Right cardiac atrium (tissue), 5 donors: ENCODE data around the gene LAPTM5. TPM values are rescaled to one million over a fixed set of nuclear protein-coding genes. Genes with fewer than 3 reads are reported as not detected.
"Not testable (repeated sequence)": the region's sequence is repeated elsewhere in the genome, so short reads cannot be mapped to it uniquely, and the experiment has no call there.

Experiments
- ATAC-seq, 2 donors: fragments of 200-7000 bp; cut with Tn5 transposase; one replicate each; pipeline versions ENCODE4 v1.8.0 to v1.9.1; 2020; ENCODE audit warnings: moderate library complexity in 2 of 2, mild to moderate bottlenecking in 1 of 2
- DNase-seq, 3 donors: peaks; one replicate each; pipeline ENCODE4 v3.0.0-alpha.2; 2020
- H3K27ac ChIP-seq: one replicate; pipeline ENCODE4 v1.5.1; 2013; ENCODE audit warnings: mild to moderate bottlenecking, low read length, control low read depth, moderate library complexity
- H3K27me3 ChIP-seq: one replicate; pipeline ENCODE4 v1.6.1; 2013; ENCODE audit not compliant: control insufficient read depth, insufficient read depth
- H3K4me1 ChIP-seq: one replicate; pipeline ENCODE4 v1.6.1; 2013; ENCODE audit warnings: low read length; ENCODE audit not compliant: control insufficient read depth, insufficient read depth
- H3K4me3 ChIP-seq: one replicate; pipeline ENCODE4 v1.5.1; 2013; ENCODE audit warnings: low read length, control low read depth
- H3K9me3 ChIP-seq: one replicate; pipeline ENCODE4 v1.6.1; 2013; ENCODE audit warnings: low read length; ENCODE audit not compliant: control insufficient read depth
- WGBS: extraction: QIAGEN DNeasy Blood & Tissue Kit; methylation state at CpG from one replicate; pipeline ENCODE4 v1.1.7; 2013; 5-methylcytosine and 5-hydroxymethylcytosine counted together
- intact Hi-C, 4 donors: fragments of 100-400 bp; cut with DNase I; formaldehyde crosslinking; loops; one replicate each; pipeline versions ENCODE4 v1.11.0 to v1.14.0; 2022 to 2023
- polyA plus RNA-seq: library from polyadenylated mRNA; stranded (reverse); fragments of 200-250 nt; gene quantifications from one replicate; pipeline ENCODE4 v1.2.3, GENCODE V29; 2013
- total RNA-seq, 4 donors: library from RNA; stranded (reverse); fragmentation: NEBNext Ultra II Directional; extraction: Animal tissue kit (Norgen Biotek cat#: 25700); gene quantifications; one replicate each; pipeline ENCODE4 v1.2.1, GENCODE V29; 2021
- donor health status: healthy with polysubstance abuse.
- donor health status: DM: no; HTN: yes; CAD: no.
- donor health status: DM: no; HTN: no; CAD: no.
- donor health status: DM: no; HTN: yes; CAD: no; lungs with severe emphysema.
- donor health status: DM: yes; HTN: yes; CAD: no.

The LAPTM5 gene
- total and polyA plus RNA-seq, 5 donors = 14.4 to 55.1 (median 40.1) TPM

- no peak overlapping the region for H3K27ac ChIP-seq
- no peaks in the 10 kb centered on the region for H3K27me3 ChIP-seq
- no peak for ATAC-seq
- no peak overlapping the region for H3K4me3 ChIP-seq
- H3K4me1 ChIP-seq = no peaks in the 10 kb centered on the region
- H3K9me3 ChIP-seq = no peaks in the 10 kb centered on the region
- intact Hi-C loops = no loop called here
- DNase-seq = no peak
- WGBS = 53% methylated on average over 7 of the region's 7 CpGs
These were observed 67.5 kb downstream of the LAPTM5 start for GRCh38 chr1:30689901-30690645.

- Histone ChIP-seq H3K27me3 (no peaks in the 10 kb centered on the region), H3K9me3 (no peaks in the 10 kb centered on the region), H3K4me3 (no peak overlapping the region), H3K4me1 (no peaks in the 10 kb centered on the region), H3K27ac (no peak overlapping the region)
- 78% methylated on average over 11 of the region's 11 CpGs for WGBS
- intact Hi-C loops = no loop called here
- ATAC-seq (no peak), DNase-seq (no peak)
These were observed 68.4 kb downstream of the LAPTM5 start for GRCh38 chr1:30688920-30689794.

- DNase-seq, ATAC-seq, H3K4me1 ChIP-seq, H3K9me3 ChIP-seq, intact Hi-C loops, H3K4me3 ChIP-seq, H3K27ac ChIP-seq, H3K27me3 ChIP-seq: not testable (repeated sequence)
- 87% methylated on average over 9 of the region's 9 CpGs for WGBS
These were observed 69.1 kb downstream of the LAPTM5 start for GRCh38 chr1:30688516-30688915.

GRCh38 chr1:30687886-30688285, 69.7 kb downstream of the LAPTM5 start:
- intact Hi-C loops = no loop called here
- WGBS = 88% methylated on average over 6 of the region's 6 CpGs
- no peaks in the 10 kb centered on the region for H3K27me3 ChIP-seq
- H3K9me3 ChIP-seq = no peaks in the 10 kb centered on the region
- ATAC-seq (no peak), DNase-seq (no peak)
- H3K27ac ChIP-seq = no peak overlapping the region
- H3K4me3 ChIP-seq = no peak overlapping the region
- no peaks in the 10 kb centered on the region for H3K4me1 ChIP-seq

- Histone ChIP-seq H3K27me3 (no peaks in the 10 kb centered on the region), H3K4me3 (no peak overlapping the region), H3K9me3 (no peaks in the 10 kb centered on the region), H3K27ac (no peak overlapping the region), H3K4me1 (no peaks in the 10 kb centered on the region)
- WGBS = 44% methylated on average over 10 of the region's 10 CpGs
- intact Hi-C loops = no loop called here
- DNase-seq (no peak), ATAC-seq (no peak)
These were observed 71.2 kb downstream of the LAPTM5 start for GRCh38 chr1:30686236-30686935.

GRCh38 chr1:30685796-30686165, 71.8 kb downstream of the LAPTM5 start:
- Histone ChIP-seq H3K27ac (no peak overlapping the region), H3K4me1 (no peaks in the 10 kb centered on the region), H3K4me3 (no peak overlapping the region), H3K27me3 (no peaks in the 10 kb centered on the region), H3K9me3 (no peaks in the 10 kb centered on the region)
- WGBS = 33% methylated on average over 11 of the region's 11 CpGs
- intact Hi-C loops = no loop called here
- DNase-seq (no peak), ATAC-seq (no peak)

- WGBS = 7% methylated on average over 56 of the region's 56 CpGs
- Histone ChIP-seq H3K27ac (no peak overlapping the region), H3K27me3 (no peaks in the 10 kb centered on the region), H3K9me3 (no peaks in the 10 kb centered on the region), H3K4me3 (no peak overlapping the region), H3K4me1 (no peaks in the 10 kb centered on the region)
- DNase-seq (peak; percentile 55 to 74 (median 73)), ATAC-seq (peak; percentile 71 to 86)
- intact Hi-C loops = no loop called here
These were observed 72.4 kb downstream of the LAPTM5 start for GRCh38 chr1:30684881-30685795.

- DNase-seq (no peak), ATAC-seq (no peak)
- 82% methylated on average over 4 of the region's 4 CpGs for WGBS
- Histone ChIP-seq H3K4me1 (no peaks in the 10 kb centered on the region), H3K27me3 (no peaks in the 10 kb centered on the region), H3K9me3 (no peaks in the 10 kb centered on the region), H3K27ac (no peak overlapping the region), H3K4me3 (no peak overlapping the region)
- intact Hi-C loops = no loop called here
These were observed 73.3 kb downstream of the LAPTM5 start for GRCh38 chr1:30684259-30684658.

GRCh38 chr1:30683699-30684098, 73.9 kb downstream of the LAPTM5 start:
- no peak for ATAC-seq
- Histone ChIP-seq H3K27me3 (no peaks in the 10 kb centered on the region), H3K9me3 (no peaks in the 10 kb centered on the region), H3K4me3 (no peak overlapping the region), H3K27ac (no peak overlapping the region), H3K4me1 (no peaks in the 10 kb centered on the region)
- no peak for DNase-seq
- intact Hi-C loops = no loop called here
- WGBS = 89% methylated on average over 5 of the region's 5 CpGs
